ENCODE data around the gene RGS1. TPM values are rescaled to one million over a fixed set of nuclear protein-coding genes. Genes with fewer than 3 reads are reported as not detected.

The RGS1 gene
- total and polyA plus RNA-seq, 11 donors: 0.28 to 20.4 (median 1.1) TPM; not detected in 1

GRCh38 chr1:192573499-192573898 lies 2.1 kb upstream of the RGS1 start:
- Histone ChIP-seq H3K27me3 (no peaks in the 10 kb centered on the region), H3K4me1 (peaks cover 0 to 20% (median 0%) of the 10 kb centered on the region in 12 donors), H3K27ac (peak overlapping the region in 2 of 12 donors; percentile 9 to 71), H3K4me3 (no peak overlapping the region), H3K36me3 (no peaks in the 10 kb centered on the region), H3K9me3 (peaks cover 0 to 19% (median 4%) of the 10 kb centered on the region in 12 donors)
- WGBS, 4 donors: 50 to 97% (median 91%) methylated on average over 1 of the region's 1 CpG
- no peak for DNase-seq
- intact Hi-C loops (cut with DNase I): no loop called here
- peak in 1 of 4 donors; percentile 58 for ATAC-seq
- TF ChIP-seq CTCF (IDR thresholded peaks at IDR 0.05) (no peak), POLR2A (IDR thresholded peaks at IDR 0.05) (no peak)

GRCh38 chr1:192574073-192574472 lies 1.5 kb upstream of the RGS1 start:
- ATAC-seq (no peak), DNase-seq (no peak)
- Histone ChIP-seq H3K36me3 (no peaks in the 10 kb centered on the region), H3K27ac (peak overlapping the region in 2 of 12 donors; percentile 26 to 71), H3K4me3 (no peak overlapping the region), H3K9me3 (peaks cover 0 to 19% (median 4%) of the 10 kb centered on the region in 12 donors), H3K4me1 (peaks cover 0 to 20% (median 0%) of the 10 kb centered on the region in 12 donors), H3K27me3 (no peaks in the 10 kb centered on the region)
- 37 to 55% (median 50%) methylated on average over 1 of the region's 1 CpG for WGBS, 4 donors
- no peak for TF ChIP-seq CTCF (IDR thresholded peaks at IDR 0.05)
- TF ChIP-seq POLR2A (IDR thresholded peaks at IDR 0.05): no peak
- intact Hi-C loops (cut with DNase I): no loop called here

- WGBS, 4 donors: 92 to 97% (median 96%) methylated on average over 1 of the region's 1 CpG
- no peak for TF ChIP-seq CTCF (IDR thresholded peaks at IDR 0.05)
- no peak for TF ChIP-seq POLR2A (IDR thresholded peaks at IDR 0.05)
- ATAC-seq (no peak), DNase-seq (no peak)
- Histone ChIP-seq H3K27ac (peak overlapping the region in 2 of 12 donors; percentile 47 to 71), H3K36me3 (no peaks in the 10 kb centered on the region), H3K9me3 (no peaks in the 10 kb centered on the region), H3K4me3 (peak overlapping the region in 2 of 12 donors; percentile 17 to 45), H3K4me1 (peaks cover 0 to 20% (median 0%) of the 10 kb centered on the region in 12 donors), H3K27me3 (no peaks in the 10 kb centered on the region)
- intact Hi-C loops (cut with DNase I): no loop called here
These were observed 894 bp downstream of the RGS1 start for GRCh38 chr1:192576190-192577144.
